Breast epithelium (tissue), 3 donors: ENCODE data around the gene FBP2.

Experiments
- POLR2A ChIP-seq: fragments of 450-650 bp; IDR thresholded peaks from one replicate; pipeline ENCODE4 v1.6.1; 2016; ENCODE audit warnings: antibody characterized with exemption, mild to moderate bottlenecking, moderate library complexity
- POLR2AphosphoS5 ChIP-seq, 3 donors: sonication (generic); formaldehyde crosslinking; IDR thresholded peaks; one replicate each; pipeline ENCODE4 v1.6.1; 2017; ENCODE audit warnings: antibody characterized with exemption in 3 of 3
- TF ChIP-seq, protein P1 (sequence below), 3 donors: fragments of 450-650 bp; IDR thresholded peaks; one replicate each; pipeline ENCODE4 v1.5.1; 2016 to 2017; ENCODE audit warnings: antibody characterized with exemption in 3 of 3, mild to moderate bottlenecking in 3 of 3, moderate library complexity in 3 of 3

DNA sequence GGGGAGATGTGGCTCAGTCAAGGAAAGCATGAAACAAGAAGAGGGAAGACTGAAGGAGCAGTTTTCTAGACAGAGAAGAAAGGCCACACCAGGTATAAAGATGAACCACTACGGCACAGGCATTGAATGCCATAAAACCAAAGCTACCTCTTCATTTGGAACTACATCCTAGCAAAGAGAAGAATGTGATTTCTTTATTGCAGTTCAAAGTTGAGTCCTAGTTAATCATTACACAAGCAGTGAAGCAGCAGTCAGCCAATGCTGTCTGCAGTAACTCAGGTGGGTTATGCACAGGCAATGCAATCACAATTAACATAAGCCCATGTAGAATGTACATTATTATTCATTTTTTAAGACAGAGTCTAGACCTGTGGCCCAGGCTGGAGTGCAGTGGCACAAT, 60.5 kb downstream of the FBP2 start:
- TF ChIP-seq, protein P1, sequence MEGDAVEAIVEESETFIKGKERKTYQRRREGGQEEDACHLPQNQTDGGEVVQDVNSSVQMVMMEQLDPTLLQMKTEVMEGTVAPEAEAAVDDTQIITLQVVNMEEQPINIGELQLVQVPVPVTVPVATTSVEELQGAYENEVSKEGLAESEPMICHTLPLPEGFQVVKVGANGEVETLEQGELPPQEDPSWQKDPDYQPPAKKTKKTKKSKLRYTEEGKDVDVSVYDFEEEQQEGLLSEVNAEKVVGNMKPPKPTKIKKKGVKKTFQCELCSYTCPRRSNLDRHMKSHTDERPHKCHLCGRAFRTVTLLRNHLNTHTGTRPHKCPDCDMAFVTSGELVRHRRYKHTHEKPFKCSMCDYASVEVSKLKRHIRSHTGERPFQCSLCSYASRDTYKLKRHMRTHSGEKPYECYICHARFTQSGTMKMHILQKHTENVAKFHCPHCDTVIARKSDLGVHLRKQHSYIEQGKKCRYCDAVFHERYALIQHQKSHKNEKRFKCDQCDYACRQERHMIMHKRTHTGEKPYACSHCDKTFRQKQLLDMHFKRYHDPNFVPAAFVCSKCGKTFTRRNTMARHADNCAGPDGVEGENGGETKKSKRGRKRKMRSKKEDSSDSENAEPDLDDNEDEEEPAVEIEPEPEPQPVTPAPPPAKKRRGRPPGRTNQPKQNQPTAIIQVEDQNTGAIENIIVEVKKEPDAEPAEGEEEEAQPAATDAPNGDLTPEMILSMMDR (IDR thresholded peaks at IDR 0.05) = no peak
- TF ChIP-seq POLR2A = no peak
- no peak for TF ChIP-seq POLR2AphosphoS5 (IDR thresholded peaks at IDR 0.05)
